ENCODE data around the gene XRCC5.

Gene XRCC5

DNA sequence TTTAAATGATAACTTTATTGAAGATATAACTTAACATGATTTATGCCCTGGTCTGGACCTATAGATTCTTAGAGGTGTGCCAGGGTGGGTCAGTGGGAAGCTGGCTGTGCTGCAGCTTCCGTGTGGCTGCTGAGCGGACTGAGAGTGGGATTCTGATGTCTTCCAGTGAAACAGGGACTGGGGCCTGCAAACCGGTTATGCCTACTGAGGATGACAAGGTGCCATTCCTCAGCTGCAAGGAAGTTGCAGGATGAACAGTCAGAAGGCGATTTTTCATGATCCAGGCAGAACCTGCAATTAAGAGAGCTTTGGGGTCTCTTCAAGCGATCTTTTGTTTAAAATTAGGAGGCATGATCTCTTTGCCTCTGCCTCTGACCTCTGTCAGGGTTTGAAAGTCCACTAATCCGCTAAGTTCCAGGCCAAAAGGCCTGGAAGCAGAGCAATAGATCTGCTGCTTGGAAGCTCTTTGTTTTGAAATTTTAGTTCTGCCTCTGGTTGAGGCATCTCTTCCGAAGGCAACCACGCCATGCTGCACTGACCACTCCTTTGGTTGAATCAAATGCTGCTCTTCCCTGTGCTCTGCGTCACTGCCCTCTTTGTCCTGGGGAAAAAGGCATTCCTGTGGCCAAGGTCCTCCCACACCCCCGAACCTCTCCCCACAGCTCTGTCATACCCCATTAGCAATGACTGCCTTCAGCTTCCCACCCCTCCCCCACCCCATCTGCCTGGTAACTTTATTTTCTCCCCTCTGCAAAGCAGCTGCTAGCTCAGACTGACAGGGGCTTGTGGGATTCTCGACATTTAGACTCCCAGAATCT is 25.5 kb upstream of the XRCC5 start:
- peak; percentile 49 for FAIRE-seq
- DNase-seq (ENCODE audit: insufficient read length, low spot score), result peak; percentile 42

DNA sequence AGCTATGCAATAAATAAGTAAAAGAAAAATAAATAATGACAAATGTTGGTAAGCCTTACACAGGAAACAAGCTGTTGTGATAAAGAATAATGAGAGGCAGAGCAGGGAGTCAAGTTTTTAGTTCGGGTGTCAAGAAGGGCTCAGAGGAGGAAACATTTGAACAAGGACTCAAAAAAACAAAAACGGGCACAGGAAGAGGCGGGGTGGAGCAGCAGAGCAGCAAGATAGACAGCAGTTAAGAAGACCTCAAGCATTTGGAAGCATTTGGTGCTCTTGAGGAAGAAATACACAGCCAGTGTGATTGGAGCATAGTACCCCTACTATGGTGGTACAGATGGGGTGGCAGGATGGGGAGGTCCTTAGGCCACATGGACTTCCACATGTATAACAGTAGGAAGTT is 24.6 kb upstream of the XRCC5 start:
- no peak for FAIRE-seq
- DNase-seq (ENCODE audit: insufficient read length, low spot score), result no peak

DNA sequence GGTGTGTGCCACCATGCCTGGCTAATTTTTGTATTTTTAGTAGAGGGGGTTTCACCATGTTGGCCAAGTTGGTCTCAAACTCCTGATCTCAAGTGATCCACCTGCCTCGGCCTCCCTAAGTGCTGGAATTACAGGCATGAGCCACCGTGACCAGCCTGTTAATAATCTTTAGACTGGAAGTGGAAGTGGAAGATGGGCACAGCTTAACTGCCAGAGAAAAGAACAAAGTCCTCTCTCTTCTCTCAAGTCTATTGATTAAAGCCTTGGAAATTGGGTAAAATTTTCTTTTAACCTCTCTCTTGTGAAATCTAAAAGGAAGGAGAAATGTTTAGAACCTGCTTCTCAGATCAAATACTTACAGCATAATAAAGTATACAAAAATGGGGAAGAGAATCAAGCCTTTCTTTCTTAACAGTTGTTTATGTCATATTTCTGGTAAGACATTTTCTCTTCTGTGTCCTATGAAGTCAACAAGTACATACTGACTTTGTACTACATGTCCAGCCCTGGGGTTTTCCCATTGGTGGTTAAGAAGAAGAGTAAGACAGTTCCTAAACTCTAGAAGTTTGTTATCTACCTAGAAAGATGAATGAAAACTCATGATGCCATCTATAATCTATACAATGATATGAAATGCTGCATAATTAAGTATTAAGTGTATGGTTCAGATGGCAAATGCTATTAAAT is 22.8 kb upstream of the XRCC5 start:
- DNase-seq (ENCODE audit: insufficient read length, low spot score) (no peak), FAIRE-seq (no peak)

DNA sequence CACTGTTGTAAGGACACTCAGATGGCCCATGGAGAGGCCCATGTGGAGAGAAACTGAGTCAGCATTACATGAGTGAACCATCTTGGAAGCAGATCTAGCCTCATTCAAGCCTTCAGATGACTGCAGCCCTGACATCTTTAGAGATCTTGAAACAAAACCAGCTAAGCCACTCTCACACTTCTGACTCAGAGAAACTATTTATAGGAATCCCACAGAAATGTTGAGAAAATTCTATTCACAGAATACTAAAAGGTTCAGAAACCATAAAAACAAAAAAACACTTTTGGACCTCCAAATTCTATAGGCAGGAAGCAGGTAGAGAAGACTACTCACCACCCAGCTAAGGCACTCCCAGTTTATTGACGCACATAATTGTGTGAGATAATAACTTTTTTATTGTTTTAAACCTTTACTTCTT is 18.8 kb upstream of the XRCC5 start:
- FAIRE-seq (no peak), DNase-seq (ENCODE audit: insufficient read length, low spot score) (no peak)

GRCh38 chr2:216092646-216093045 is 16.5 kb upstream of the XRCC5 start:
- FAIRE-seq (no peak), DNase-seq (ENCODE audit: insufficient read length, low spot score) (no peak)

- DNase-seq (ENCODE audit: insufficient read length, low spot score), result no peak
- no peak for FAIRE-seq
Measured at GRCh38 chr2:216094701-216095100, 14.4 kb upstream of the XRCC5 start.

GRCh38 chr2:216098421-216099334 is 10.5 kb upstream of the XRCC5 start:
- no peak for DNase-seq (ENCODE audit: insufficient read length, low spot score)
- FAIRE-seq, result peak; percentile 99

DNA sequence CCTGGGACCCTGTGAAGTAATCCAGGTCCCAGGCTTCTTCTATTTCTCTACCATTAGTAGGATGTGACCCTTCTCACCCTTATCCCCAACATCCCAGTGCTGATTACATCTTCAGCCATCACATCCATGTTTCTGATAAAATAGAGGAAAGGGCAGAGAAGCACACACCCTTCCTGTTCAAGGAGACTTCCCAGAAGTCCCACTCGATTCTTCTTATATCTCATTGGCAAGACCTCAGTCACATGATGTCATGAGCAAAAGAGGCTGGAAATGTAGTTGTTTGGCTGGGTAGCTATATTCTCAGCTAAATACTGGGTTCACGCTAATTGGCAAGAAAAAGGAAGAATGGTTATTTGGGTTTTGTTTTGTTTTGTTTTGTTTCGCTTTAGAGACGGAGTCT is 8.0 kb upstream of the XRCC5 start:
- no peak for DNase-seq (ENCODE audit: insufficient read length, low spot score)
- no peak for FAIRE-seq

- no peak for FAIRE-seq
Measured at GRCh38 chr2:216103213-216103612, 5.9 kb upstream of the XRCC5 start.

DNA sequence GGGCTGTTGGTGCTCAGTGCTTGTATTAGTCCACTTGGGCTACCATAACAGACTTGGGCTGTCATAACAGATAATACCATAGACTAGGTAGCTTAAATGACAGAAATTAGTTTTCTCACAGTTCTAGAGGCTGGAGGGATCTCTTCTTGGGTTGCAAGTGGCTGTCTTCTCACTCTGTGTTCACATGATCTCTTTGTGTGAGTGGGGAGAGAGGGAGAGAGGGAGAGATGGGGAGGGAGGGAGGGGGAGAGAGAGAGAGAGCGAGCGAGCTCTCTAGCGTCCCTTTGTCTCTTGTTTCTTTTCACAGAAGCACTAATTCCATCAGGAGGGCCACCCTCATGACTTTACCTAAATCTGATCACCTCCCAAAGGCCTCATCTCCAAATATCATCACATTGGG is 4.5 kb upstream of the XRCC5 start:
- DNase-seq (ENCODE audit: insufficient read length, low spot score) (no peak), FAIRE-seq (no peak)

More at GRCh38 chr2:216103213-216103612, 5.9 kb upstream of the XRCC5 start:
- no peak for DNase-seq (ENCODE audit: insufficient read length, low spot score)

DNA sequence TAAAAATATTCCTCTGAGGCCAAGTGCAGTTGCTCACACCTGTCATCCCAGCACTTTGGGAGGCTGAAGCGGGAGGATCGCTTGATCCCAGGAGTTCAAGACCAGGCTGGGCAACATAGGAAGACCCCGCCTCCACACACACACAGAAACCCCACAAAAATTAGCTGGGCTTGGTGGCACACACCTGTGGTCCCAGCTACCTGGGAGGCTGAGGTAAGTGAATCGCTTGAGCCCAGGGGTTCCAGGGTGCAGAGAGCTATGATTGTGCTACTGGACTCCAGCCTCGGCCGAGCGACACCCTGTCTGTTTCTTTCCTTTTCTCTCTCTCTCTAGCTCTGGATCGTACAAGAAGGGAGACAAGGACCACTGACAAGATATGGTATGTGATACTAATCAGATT is 1.8 kb upstream of the XRCC5 start:
- DNase-seq (ENCODE audit: insufficient read length, low spot score), result no peak
- no peak for FAIRE-seq

GRCh38 chr2:216107760-216108159 is 1.4 kb upstream of the XRCC5 start:
- no peak for FAIRE-seq
- DNase-seq (ENCODE audit: insufficient read length, low spot score), result no peak

- DNase-seq (ENCODE audit: insufficient read length, low spot score) (no peak), FAIRE-seq (no peak)
Measured at GRCh38 chr2:216108310-216108966, 710 bp upstream of the XRCC5 start.

DNA sequence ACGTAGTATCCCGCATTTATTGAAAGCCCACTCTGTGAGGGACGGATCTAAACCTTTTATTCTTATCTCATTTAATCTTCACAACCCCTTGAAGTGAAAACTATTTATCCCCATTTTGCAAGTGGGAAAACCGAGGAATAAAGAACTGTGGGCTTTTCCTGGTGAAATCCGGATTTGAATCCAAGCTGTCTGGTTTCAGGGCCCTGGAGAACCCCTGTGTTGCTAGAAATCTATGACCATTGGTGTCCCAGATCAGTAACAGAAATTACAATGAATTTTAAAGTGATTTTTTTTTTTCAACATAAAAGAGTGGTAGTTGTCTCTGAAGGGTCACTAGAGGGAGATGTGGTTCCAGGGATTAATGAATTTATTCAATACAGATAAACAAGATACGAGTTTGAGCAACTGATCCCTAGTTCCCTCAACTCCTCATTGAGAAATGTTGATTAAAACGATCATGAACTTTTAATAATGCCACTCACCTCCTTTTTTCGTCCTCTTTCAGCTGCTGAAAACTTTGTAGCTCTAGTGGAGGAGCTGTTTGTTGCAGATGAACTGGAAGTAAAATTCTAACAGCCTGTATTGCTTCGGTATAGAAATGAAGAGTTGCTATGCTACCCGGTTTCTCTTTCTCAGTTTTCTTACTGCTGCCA is 940 bp downstream of the XRCC5 start:
- DNase-seq (ENCODE audit: insufficient read length, low spot score), result peak; percentile 17
- no peak for FAIRE-seq

DNA sequence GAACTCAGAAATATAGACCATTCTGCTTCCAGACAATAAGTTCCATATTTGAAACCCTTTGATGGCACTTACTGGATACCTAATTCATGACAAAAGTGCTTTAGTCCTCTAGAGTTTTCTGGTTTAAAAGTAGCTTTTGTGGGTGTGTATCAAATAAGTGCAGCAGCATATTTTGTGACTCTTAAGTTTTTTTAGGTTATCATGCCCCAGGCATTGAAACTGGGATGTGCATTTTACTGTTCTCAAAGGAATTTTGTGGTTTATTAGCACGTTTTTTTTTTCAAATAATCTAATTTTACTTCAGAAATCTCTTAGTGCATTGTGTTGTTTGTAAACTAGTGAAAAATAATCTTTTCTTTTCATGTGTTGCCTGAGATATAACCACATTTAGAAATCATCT is 1.5 kb downstream of the XRCC5 start:
- FAIRE-seq (no peak), DNase-seq (ENCODE audit: insufficient read length, low spot score) (no peak)

- FAIRE-seq, result no peak
Measured at GRCh38 chr2:216111122-216111521, 2.0 kb downstream of the XRCC5 start.

DNA sequence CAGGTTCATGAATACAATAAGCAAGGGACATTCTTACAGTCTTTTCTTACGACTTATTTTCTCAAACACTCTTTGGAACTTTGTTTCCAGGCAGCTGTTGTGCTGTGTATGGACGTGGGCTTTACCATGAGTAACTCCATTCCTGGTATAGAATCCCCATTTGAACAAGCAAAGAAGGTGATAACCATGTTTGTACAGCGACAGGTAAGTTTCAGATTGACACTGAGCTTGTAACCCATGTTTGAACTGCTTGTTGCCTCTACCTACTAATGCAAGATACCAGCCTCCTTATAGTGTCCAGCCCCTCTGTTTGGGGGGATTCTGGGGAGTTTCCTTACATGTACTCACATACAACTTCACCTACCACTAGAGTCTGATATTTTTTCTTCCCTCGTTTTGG is 3.8 kb downstream of the XRCC5 start:
- no peak for DNase-seq (ENCODE audit: insufficient read length, low spot score)
- no peak for FAIRE-seq

More at GRCh38 chr2:216111122-216111521, 2.0 kb downstream of the XRCC5 start:
- DNase-seq (ENCODE audit: insufficient read length, low spot score), result no peak

GRCh38 chr2:216113572-216113971 is 4.4 kb downstream of the XRCC5 start:
- no peak for DNase-seq (ENCODE audit: insufficient read length, low spot score)
- FAIRE-seq, result no peak

DNA sequence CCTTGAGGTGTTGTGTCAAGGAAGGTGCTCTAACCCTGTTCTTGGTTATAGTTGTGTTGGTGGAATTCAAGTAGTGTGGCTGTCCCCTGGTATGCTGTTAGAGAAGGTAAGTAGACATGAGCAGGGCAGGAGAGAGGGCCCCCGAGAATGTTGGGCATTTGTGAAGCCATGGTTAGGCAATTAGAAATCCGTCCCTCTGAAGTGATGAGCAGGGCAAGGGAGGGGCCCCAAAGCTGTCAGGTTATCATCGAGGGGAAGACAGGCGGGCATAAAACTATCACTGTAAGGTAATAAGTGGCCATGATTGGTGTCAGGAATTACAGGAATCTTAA is 5.2 kb downstream of the XRCC5 start:
- DNase-seq (ENCODE audit: insufficient read length, low spot score), result no peak
- FAIRE-seq, result no peak
